HEK293T (cell line): ENCODE measurements around the gene COQ9.

Experiments used
- ARNT ChIP-seq: fragments of 450-650 bp; IDR thresholded peaks from 2 replicates; pipeline ENCODE4 v1.6.1; 2017; ENCODE audit warnings: mild to moderate bottlenecking
- FOXA1 ChIP-seq: fragments of 450-650 bp; IDR thresholded peaks from 2 replicates; pipeline ENCODE4 v1.6.1; 2016; ENCODE audit warnings: mild to moderate bottlenecking
- FOXK2 ChIP-seq: fragments of 450-650 bp; IDR thresholded peaks from 2 replicates; pipeline ENCODE4 v1.6.1; 2016; ENCODE audit warnings: mild to moderate bottlenecking
- HDGF ChIP-seq: fragments of 450-650 bp; IDR thresholded peaks from 2 replicates; pipeline ENCODE4 v1.6.1; 2017; ENCODE audit warnings: antibody characterized with exemption, borderline replicate concordance
- NFRKB ChIP-seq: fragments of 450-650 bp; IDR thresholded peaks from 2 replicates; pipeline ENCODE4 v1.6.1; 2016; ENCODE audit warnings: mild to moderate bottlenecking, moderate library complexity
- SP1 ChIP-seq: fragments of 450-650 bp; IDR thresholded peaks from 2 replicates; pipeline ENCODE4 v1.6.1; 2017
- SUZ12 ChIP-seq: fragments of 450-650 bp; IDR thresholded peaks from 2 replicates; pipeline ENCODE4 v1.6.1; 2016; ENCODE audit warnings: mild to moderate bottlenecking
- TARDBP ChIP-seq: fragments of 450-650 bp; IDR thresholded peaks from 2 replicates; pipeline ENCODE4 v1.6.1; 2016
- ZNF384 ChIP-seq: fragments of 450-650 bp; IDR thresholded peaks from 2 replicates; pipeline ENCODE4 v1.6.1; 2016

DNA sequence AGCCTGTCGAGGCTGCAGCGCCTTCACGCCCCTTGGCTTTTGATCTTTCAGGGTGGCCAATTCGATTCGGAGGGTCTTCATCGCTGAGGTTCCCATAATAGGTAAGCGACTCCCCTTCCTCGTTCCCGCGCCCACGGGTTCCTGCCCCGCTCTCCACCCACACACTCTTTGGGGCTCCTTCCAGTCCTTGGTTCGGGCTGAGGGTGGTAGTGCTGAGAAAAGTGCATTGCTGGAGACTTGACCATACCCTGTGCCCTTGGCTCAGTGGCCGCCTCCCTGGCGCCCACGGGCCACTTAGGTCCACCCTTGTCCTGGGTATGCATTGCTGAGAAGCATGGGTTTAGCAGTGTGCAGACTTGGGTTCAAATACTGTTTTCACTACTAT, 15.7 kb downstream of the COQ9 start:
- TF ChIP-seq SUZ12 (no peak), FOXA1 (no peak), TARDBP (no peak), ZNF384 (no peak), NFRKB (no peak), SP1 (no peak), FOXK2 (no peak), HDGF (no peak), ARNT (no peak)
